IMR-90 (cell line): ENCODE results near the gene KHDRBS1.

Source experiments
- BHLHE40 ChIP-seq: fragments of 150-350 bp; IDR thresholded peaks from 2 replicates; pipeline ENCODE4 v1.6.1; 2016; ENCODE audit warnings: mild to moderate bottlenecking, low read depth, low read length
- CEBPB ChIP-seq: IDR thresholded peaks from 2 replicates; pipeline ENCODE4 v1.6.1; 2012; ENCODE audit warnings: low read depth, low read length, improper control_type of control experiment
- FOS ChIP-seq: fragments of 150-350 bp; IDR thresholded peaks from 2 replicates; pipeline ENCODE4 v1.6.1; 2016; ENCODE audit warnings: low read depth, low read length
- MAFK ChIP-seq: IDR thresholded peaks from 2 replicates; pipeline ENCODE4 v1.6.1; 2012; ENCODE audit warnings: low read depth, low read length, improper control_type of control experiment
- MXI1 ChIP-seq: IDR thresholded peaks from 2 replicates; pipeline ENCODE4 v1.6.1; 2012; ENCODE audit warnings: low read depth, mild to moderate bottlenecking, low read length, moderate library complexity, borderline replicate concordance
- NFE2L2 ChIP-seq: fragments of 150-350 bp; IDR thresholded peaks from 2 replicates; pipeline ENCODE4 v1.6.1; 2016; ENCODE audit warnings: low read depth, mild to moderate bottlenecking, low read length
- POLR2A ChIP-seq: IDR thresholded peaks from 2 replicates; pipeline ENCODE4 v1.6.1; 2012; ENCODE audit warnings: mild to moderate bottlenecking, low read depth, low read length
- RCOR1 ChIP-seq: IDR thresholded peaks from 2 replicates; pipeline ENCODE4 v1.6.1; 2012; ENCODE audit warnings: mild to moderate bottlenecking, low read length, improper control_type of control experiment; ENCODE audit not compliant: insufficient replicate concordance
- SMC3 ChIP-seq: fragments of 150-350 bp; IDR thresholded peaks from 2 replicates; pipeline ENCODE4 v1.6.1; 2016; ENCODE audit warnings: low read depth, mild to moderate bottlenecking, antibody characterized with exemption, low read length, moderate library complexity
- TF ChIP-seq, protein P1 (sequence below): conservative IDR thresholded peaks from 2 replicates; pipeline ENCODE4 v1.5.1; 2012; ENCODE audit warnings: mild to moderate bottlenecking, low read depth, low read length, improper control_type of control experiment
- TF ChIP-seq, protein P2 (sequence below): fragments of 150-350 bp; IDR thresholded peaks from 2 replicates; pipeline ENCODE4 v1.6.1; 2016; ENCODE audit warnings: low read depth, mild to moderate bottlenecking, low read length, moderate library complexity, borderline replicate concordance

DNA sequence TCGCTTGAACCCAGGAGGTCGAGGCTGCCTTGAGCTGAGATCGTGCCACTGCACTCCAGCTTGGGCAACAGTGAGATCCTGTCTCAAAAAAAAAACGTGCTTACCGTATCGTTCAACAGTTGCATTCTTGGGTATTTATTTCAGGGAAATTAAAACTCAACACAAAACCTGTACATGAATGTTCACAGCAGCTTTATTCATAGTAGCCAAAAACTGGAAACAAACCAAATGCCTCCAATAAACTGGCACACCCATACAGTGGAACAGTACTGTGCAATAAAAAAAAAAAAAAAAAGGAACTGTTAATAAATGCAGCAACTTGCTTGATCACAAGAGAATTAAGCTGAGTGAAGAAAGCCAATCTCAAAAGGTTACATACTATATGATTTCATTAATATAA is 6.7 kb downstream of the KHDRBS1 start:
- TF ChIP-seq CEBPB: no peak
- TF ChIP-seq, protein P1, sequence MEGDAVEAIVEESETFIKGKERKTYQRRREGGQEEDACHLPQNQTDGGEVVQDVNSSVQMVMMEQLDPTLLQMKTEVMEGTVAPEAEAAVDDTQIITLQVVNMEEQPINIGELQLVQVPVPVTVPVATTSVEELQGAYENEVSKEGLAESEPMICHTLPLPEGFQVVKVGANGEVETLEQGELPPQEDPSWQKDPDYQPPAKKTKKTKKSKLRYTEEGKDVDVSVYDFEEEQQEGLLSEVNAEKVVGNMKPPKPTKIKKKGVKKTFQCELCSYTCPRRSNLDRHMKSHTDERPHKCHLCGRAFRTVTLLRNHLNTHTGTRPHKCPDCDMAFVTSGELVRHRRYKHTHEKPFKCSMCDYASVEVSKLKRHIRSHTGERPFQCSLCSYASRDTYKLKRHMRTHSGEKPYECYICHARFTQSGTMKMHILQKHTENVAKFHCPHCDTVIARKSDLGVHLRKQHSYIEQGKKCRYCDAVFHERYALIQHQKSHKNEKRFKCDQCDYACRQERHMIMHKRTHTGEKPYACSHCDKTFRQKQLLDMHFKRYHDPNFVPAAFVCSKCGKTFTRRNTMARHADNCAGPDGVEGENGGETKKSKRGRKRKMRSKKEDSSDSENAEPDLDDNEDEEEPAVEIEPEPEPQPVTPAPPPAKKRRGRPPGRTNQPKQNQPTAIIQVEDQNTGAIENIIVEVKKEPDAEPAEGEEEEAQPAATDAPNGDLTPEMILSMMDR: no peak
- no peak for TF ChIP-seq MXI1
- no peak for TF ChIP-seq NFE2L2
- TF ChIP-seq POLR2A: no peak
- no peak for TF ChIP-seq MAFK
- no peak for TF ChIP-seq BHLHE40
- no peak for TF ChIP-seq SMC3
- no peak for TF ChIP-seq RCOR1
- TF ChIP-seq, protein P2, sequence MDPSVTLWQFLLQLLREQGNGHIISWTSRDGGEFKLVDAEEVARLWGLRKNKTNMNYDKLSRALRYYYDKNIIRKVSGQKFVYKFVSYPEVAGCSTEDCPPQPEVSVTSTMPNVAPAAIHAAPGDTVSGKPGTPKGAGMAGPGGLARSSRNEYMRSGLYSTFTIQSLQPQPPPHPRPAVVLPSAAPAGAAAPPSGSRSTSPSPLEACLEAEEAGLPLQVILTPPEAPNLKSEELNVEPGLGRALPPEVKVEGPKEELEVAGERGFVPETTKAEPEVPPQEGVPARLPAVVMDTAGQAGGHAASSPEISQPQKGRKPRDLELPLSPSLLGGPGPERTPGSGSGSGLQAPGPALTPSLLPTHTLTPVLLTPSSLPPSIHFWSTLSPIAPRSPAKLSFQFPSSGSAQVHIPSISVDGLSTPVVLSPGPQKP: no peak
- no peak for TF ChIP-seq FOS
